Chondrocyte (in vitro differentiated cells): ENCODE results near the gene TBC1D8. TPM values are rescaled to one million over a fixed set of nuclear protein-coding genes. Genes with fewer than 3 reads are reported as not detected.

Experiments used
- DNase-seq: peaks from one replicate; pipeline ENCODE4 v3.0.0; 2021; ENCODE audit warnings: mixed read lengths, low spot score
- H3K27ac Mint-ChIP-seq: one replicate; pipeline ENCODE4 v1.8.0; 2021; ENCODE audit warnings: mild to moderate bottlenecking, moderate library complexity, mixed read lengths; ENCODE audit not compliant: unreplicated experiment
- H3K27me3 Mint-ChIP-seq: 2 replicates; pipeline ENCODE4 v1.8.0; 2021; ENCODE audit warnings: low read depth, mixed read lengths
- H3K36me3 Mint-ChIP-seq: 2 replicates; pipeline ENCODE4 v1.8.0; 2021; ENCODE audit warnings: low read depth, mixed read lengths
- H3K4me1 Mint-ChIP-seq: 2 replicates; pipeline ENCODE4 v1.8.0; 2021; ENCODE audit warnings: low read depth, mild to moderate bottlenecking, mixed read lengths
- H3K4me3 Mint-ChIP-seq: one replicate; pipeline ENCODE4 v1.8.0; 2021; ENCODE audit warnings: mild to moderate bottlenecking, moderate library complexity, mixed read lengths; ENCODE audit not compliant: unreplicated experiment
- H3K9me3 Mint-ChIP-seq: 2 replicates; pipeline ENCODE4 v1.8.0; 2021; ENCODE audit warnings: low read depth, mixed read lengths
- total RNA-seq: library from RNA; stranded (reverse); gene quantifications from 3 replicates; pipeline ENCODE4 v1.2.1, GENCODE V29; 2021
- TF ChIP-seq, protein P1 (sequence below): fragments of 200-600 bp; sonication (generic); IDR thresholded peaks from 2 replicates; pipeline ENCODE4 v1.5.0; 2021; ENCODE audit warnings: antibody characterized with exemption, mild to moderate bottlenecking, moderate library complexity

Gene TBC1D8
- total RNA-seq, 1 donor from 2014 or later = 8.2 TPM

DNA sequence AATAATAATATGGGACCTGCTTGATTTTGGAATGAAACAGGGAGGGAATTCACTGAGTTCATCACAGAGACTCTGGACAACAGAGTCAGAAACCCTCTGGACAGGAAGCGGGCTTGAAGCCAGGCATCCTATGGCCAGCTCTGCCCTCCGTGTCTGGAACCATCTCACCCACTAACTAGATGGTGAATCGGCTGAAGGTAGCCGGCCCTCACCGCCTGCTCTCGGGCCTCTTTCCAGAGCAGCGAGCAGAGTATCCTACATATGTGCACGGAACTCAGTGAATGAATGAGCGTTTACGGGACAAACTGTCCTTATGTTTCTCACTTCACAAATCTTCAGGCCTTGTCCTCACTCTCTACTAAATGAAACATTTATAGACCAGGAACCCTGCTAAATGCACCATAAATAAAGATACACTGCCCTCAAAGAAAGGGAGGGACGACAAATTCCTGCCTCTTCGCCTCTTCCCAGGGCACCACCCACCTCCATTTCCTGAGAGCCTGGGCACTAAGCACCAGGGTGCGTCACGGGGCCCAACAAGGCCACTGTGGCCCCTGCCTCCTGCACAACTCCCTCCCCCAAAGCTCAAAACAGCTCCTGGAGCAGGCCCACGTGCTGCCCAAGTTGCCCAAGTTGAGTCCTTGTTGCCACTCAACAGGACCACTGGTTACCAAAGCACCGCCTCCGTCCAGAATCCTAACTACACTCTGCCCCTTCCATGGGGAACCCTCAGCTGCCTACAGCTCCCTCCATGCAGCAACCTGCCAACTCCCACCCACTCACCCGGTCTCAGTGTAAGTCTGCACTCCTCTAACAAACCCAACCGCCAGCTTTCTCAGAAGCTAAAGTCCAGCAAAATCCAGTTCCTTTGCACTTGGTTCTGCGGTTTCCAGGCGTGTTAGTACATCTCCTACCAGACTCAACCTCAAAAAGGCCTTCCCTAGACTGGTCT is 1.7 kb downstream of the TBC1D8 start:
- DNase-seq = no peak
- Mint-ChIP-seq H3K36me3 (peaks cover 2% of the 10 kb centered on the region), H3K9me3 (no peaks in the 10 kb centered on the region), H3K27me3 (peaks cover 3% of the 10 kb centered on the region), H3K4me3 (peak overlapping the region; percentile 77), H3K4me1 (peaks cover 33% of the 10 kb centered on the region), H3K27ac (no peak overlapping the region)
- TF ChIP-seq, protein P1, sequence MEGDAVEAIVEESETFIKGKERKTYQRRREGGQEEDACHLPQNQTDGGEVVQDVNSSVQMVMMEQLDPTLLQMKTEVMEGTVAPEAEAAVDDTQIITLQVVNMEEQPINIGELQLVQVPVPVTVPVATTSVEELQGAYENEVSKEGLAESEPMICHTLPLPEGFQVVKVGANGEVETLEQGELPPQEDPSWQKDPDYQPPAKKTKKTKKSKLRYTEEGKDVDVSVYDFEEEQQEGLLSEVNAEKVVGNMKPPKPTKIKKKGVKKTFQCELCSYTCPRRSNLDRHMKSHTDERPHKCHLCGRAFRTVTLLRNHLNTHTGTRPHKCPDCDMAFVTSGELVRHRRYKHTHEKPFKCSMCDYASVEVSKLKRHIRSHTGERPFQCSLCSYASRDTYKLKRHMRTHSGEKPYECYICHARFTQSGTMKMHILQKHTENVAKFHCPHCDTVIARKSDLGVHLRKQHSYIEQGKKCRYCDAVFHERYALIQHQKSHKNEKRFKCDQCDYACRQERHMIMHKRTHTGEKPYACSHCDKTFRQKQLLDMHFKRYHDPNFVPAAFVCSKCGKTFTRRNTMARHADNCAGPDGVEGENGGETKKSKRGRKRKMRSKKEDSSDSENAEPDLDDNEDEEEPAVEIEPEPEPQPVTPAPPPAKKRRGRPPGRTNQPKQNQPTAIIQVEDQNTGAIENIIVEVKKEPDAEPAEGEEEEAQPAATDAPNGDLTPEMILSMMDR = no peak

DNA sequence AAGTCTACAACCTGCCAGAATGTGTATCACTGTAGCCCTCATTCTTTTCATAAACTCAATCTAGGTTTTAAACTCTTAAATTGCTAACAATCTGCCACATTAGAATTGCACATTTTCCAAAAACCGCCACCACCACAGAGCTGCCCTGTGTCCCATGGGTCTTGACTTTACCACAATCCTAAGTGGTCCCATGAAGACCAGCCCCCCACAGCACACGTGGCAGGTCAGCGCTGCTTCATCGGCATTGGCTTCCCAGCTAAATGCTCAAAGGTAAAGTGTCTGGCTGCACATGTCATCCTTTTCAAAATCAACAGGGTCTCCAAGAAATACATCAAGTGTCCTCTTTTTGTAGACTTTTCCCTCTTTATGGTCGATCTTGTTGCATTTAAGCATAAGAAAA is 2.4 kb downstream of the TBC1D8 start:
- Mint-ChIP-seq H3K4me3 (no peak overlapping the region), H3K27ac (no peak overlapping the region), H3K9me3 (no peaks in the 10 kb centered on the region)

DNA sequence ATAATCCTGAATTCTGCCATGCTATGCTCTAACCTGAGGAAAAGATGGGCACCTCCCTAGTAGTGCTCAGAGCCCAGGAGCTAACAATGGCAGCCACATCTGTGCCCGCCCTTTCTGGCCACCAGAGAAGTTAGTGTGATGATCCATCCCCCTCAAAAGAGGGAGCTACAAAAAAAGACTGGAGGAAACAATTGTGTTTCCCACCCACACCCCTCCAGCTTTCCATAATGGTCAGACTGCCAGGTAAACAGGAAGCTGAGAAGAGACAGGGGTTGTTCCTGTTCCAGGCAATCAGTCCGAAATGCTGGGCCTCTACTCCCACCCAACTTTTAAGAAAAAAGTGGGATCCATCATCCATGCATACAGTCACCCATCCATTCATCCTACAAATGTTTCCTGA is 3.2 kb downstream of the TBC1D8 start:
- Mint-ChIP-seq H3K27ac (no peak overlapping the region), H3K4me1 (peaks cover 33% of the 10 kb centered on the region), H3K36me3 (peaks cover 2% of the 10 kb centered on the region), H3K4me3 (no peak overlapping the region), H3K27me3 (peaks cover 3% of the 10 kb centered on the region), H3K9me3 (no peaks in the 10 kb centered on the region)
- TF ChIP-seq, protein P1 = no peak
- DNase-seq = no peak

More for the DNA sequence above, 2.4 kb downstream of the TBC1D8 start:
- Mint-ChIP-seq H3K36me3 (peaks cover 2% of the 10 kb centered on the region), H3K27me3 (peaks cover 3% of the 10 kb centered on the region), H3K4me1 (peaks cover 33% of the 10 kb centered on the region)
- no peak for DNase-seq
- TF ChIP-seq, protein P1 = no peak

DNA sequence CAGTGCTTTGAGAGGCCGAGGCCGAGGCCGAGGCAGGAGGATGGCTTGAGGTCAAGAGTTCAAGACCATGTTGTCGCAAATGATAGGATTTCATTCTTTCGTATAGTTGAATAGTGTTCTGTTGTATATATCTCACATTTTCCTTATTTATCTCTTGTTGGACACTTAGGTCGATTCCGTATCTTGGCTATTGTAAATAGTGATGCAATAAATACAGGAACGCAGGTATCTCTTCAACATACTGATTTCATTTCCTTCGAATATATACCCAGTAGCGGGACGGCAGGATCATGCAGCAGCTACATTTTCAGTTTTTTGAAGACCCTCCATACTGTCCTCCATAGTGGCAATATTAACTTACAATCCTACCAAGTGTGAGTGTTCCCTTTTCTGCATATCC is 4.1 kb downstream of the TBC1D8 start:
- peaks cover 2% of the 10 kb centered on the region for H3K36me3 Mint-ChIP-seq
- peaks cover 25% of the 10 kb centered on the region for H3K4me1 Mint-ChIP-seq
- no peak overlapping the region for H3K27ac Mint-ChIP-seq
- no peak overlapping the region for H3K4me3 Mint-ChIP-seq
- H3K9me3 Mint-ChIP-seq = no peaks in the 10 kb centered on the region
- DNase-seq = no peak
- TF ChIP-seq, protein P1 = no peak
- H3K27me3 Mint-ChIP-seq = peaks cover 3% of the 10 kb centered on the region

DNA sequence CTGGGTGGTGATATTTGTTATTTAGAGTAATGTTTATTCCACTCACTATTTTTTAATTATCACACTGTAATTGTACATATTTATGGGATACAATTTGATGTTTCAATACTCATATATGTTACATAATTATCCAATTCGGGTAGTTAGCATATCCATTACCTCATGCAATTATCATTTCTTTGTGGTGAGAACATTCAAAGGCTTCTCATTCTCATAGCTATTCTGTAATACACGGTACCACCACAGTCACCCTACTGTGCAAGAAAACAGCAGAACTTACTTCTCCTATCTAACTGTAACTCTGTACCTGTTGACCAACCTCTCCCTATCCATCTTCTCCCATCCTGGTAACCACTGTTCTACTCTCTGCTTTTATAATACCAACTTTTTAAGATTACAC is 4.6 kb downstream of the TBC1D8 start:
- Mint-ChIP-seq H3K4me3 (no peak overlapping the region), H3K9me3 (no peaks in the 10 kb centered on the region), H3K27ac (no peak overlapping the region), H3K27me3 (peaks cover 3% of the 10 kb centered on the region), H3K4me1 (peaks cover 24% of the 10 kb centered on the region), H3K36me3 (peaks cover 2% of the 10 kb centered on the region)
- TF ChIP-seq, protein P1 = no peak
- no peak for DNase-seq
